Measurements from ENCODE around the gene WDFY2. TPM values are rescaled to one million over a fixed set of nuclear protein-coding genes. Genes with fewer than 3 reads are reported as not detected.

WDFY2 gene
- total and polyA plus RNA-seq, 2 of the 13 experiments (the other 11 are each of a cell fraction or from before 2014, with no cell fraction given) = 22.6 to 27.0 TPM

DNA sequence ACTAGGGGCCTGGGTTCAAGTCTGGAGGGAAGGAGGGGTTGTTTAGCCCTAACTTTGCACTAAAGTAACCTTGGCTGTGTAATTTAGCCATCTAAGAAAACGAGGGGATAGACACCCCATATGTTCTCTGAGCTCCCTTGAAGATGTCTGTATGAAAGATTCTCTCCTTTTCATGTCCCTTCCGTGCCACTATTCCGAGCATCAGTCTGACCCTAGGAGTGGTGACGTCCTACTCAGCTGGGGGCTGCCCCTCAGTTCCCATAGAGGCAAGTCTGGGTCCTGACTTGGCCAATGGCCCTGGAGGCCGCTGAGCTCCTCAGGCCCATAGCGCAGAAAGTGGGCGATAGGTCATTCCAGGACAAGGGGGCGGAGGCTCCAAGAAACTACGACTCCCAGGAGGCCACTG lies 790 bp upstream of the WDFY2 start (continued):
- TF ChIP-seq, protein P1, sequence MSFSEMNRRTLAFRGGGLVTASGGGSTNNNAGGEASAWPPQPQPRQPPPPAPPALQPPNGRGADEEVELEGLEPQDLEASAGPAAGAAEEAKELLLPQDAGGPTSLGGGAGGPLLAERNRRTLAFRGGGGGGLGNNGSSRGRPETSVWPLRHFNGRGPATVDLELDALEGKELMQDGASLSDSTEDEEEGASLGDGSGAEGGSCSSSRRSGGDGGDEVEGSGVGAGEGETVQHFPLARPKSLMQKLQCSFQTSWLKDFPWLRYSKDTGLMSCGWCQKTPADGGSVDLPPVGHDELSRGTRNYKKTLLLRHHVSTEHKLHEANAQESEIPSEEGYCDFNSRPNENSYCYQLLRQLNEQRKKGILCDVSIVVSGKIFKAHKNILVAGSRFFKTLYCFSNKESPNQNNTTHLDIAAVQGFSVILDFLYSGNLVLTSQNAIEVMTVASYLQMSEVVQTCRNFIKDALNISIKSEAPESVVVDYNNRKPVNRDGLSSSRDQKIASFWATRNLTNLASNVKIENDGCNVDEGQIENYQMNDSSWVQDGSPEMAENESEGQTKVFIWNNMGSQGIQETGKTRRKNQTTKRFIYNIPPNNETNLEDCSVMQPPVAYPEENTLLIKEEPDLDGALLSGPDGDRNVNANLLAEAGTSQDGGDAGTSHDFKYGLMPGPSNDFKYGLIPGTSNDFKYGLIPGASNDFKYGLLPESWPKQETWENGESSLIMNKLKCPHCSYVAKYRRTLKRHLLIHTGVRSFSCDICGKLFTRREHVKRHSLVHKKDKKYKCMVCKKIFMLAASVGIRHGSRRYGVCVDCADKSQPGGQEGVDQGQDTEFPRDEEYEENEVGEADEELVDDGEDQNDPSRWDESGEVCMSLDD (CRISPR knock-in tag; IDR thresholded peaks at IDR 0.05; ENCODE audit: borderline replicate concordance) = no peak
- TF ChIP-seq ZNF256 (CRISPR knock-in tag; conservative IDR thresholded peaks at IDR 0.05) (peak; percentile 68; the same call in 1 of the 2 replicates), ZNF570 (CRISPR knock-in tag; IDR thresholded peaks at IDR 0.05; ENCODE audit: borderline replicate concordance) (no peak), MYC (CRISPR knock-in tag; IDR thresholded peaks at IDR 0.05; ENCODE audit: borderline replicate concordance) (peak; percentile 29; the same call in 1 of the 2 replicates), FOSL2 (CRISPR knock-in tag; IDR thresholded peaks at IDR 0.05) (no peak), GZF1 (CRISPR knock-in tag; IDR thresholded peaks at IDR 0.05) (no peak), ZNF790 (CRISPR knock-in tag; IDR thresholded peaks at IDR 0.05; ENCODE audit: borderline replicate concordance) (0 out of 2 replicates have a peak, but pooled peaks have one; percentile 50), HES4 (CRISPR knock-in tag; IDR thresholded peaks at IDR 0.05; ENCODE audit: borderline replicate concordance) (peak; percentile 70; the same call in 1 of the 2 replicates), CHD4 (IDR thresholded peaks at IDR 0.05; ENCODE audit: borderline replicate concordance, low read length) (no peak), ZNF432 (CRISPR knock-in tag; IDR thresholded peaks at IDR 0.05; ENCODE audit: borderline replicate concordance) (no peak), SNRNP70 (IDR thresholded peaks at IDR 0.05; ENCODE audit: low read depth, low read length) (no peak), SP5 (CRISPR knock-in tag; IDR thresholded peaks at IDR 0.05; ENCODE audit: borderline replicate concordance, low read depth) (no peak), SAP130 (CRISPR knock-in tag; IDR thresholded peaks at IDR 0.05; ENCODE audit: low read depth) (no peak), RFXAP (CRISPR knock-in tag; IDR thresholded peaks at IDR 0.05; ENCODE audit: borderline replicate concordance) (0 out of 2 replicates have a peak, but pooled peaks have one; percentile 41), ZNF724P (CRISPR knock-in tag; IDR thresholded peaks at IDR 0.05; ENCODE audit: borderline replicate concordance) (no peak), ZFP36L1 (CRISPR knock-in tag; IDR thresholded peaks at IDR 0.05) (0 out of 2 replicates have a peak, but pooled peaks have one; percentile 56)
- TF ChIP-seq, protein P2, sequence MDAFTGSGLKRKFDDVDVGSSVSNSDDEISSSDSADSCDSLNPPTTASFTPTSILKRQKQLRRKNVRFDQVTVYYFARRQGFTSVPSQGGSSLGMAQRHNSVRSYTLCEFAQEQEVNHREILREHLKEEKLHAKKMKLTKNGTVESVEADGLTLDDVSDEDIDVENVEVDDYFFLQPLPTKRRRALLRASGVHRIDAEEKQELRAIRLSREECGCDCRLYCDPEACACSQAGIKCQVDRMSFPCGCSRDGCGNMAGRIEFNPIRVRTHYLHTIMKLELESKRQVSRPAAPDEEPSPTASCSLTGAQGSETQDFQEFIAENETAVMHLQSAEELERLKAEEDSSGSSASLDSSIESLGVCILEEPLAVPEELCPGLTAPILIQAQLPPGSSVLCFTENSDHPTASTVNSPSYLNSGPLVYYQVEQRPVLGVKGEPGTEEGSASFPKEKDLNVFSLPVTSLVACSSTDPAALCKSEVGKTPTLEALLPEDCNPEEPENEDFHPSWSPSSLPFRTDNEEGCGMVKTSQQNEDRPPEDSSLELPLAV (CRISPR knock-in tag; conservative IDR thresholded peaks at IDR 0.05; ENCODE audit: low read depth) = no peak
- TF ChIP-seq, protein P3, sequence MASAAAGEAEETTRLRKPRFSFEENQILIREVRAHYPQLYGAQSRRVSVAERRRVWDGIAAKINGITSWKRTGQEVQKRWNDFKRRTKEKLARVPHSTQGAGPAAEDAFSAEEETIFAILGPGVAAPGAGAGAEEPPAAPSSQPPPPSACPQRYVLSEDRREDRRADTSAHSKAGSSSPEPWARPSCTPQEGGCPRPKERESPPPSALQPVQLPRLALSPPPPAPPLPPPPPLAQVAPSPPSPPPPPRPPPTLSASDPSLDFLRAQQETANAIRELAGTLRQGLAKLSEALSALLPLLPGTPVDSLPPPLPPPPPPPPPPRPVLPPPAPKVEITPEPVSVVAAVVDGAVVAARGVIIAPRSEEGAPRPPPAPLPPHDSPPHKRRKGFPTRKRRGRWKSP (CRISPR knock-in tag; IDR thresholded peaks at IDR 0.05) = no peak
- TF ChIP-seq, protein P4, sequence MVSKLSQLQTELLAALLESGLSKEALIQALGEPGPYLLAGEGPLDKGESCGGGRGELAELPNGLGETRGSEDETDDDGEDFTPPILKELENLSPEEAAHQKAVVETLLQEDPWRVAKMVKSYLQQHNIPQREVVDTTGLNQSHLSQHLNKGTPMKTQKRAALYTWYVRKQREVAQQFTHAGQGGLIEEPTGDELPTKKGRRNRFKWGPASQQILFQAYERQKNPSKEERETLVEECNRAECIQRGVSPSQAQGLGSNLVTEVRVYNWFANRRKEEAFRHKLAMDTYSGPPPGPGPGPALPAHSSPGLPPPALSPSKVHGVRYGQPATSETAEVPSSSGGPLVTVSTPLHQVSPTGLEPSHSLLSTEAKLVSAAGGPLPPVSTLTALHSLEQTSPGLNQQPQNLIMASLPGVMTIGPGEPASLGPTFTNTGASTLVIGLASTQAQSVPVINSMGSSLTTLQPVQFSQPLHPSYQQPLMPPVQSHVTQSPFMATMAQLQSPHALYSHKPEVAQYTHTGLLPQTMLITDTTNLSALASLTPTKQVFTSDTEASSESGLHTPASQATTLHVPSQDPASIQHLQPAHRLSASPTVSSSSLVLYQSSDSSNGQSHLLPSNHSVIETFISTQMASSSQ (IDR thresholded peaks at IDR 0.05; ENCODE audit: low read depth) = no peak
- TF ChIP-seq, protein P4 (CRISPR knock-in tag; IDR thresholded peaks at IDR 0.05; ENCODE audit: borderline replicate concordance) = no peak; the same call in 1 of the 2 replicates

Measured in HepG2 (cell line).